Stimulated activated effector memory CD8-positive, alpha-beta T cell treated with anti-CD3 and anti-CD28 coated beads, Interleukin-12 subunit alpha, Interleukin-12 subunit beta, amount 100 ng/mL, for 72 hours (primary cell): ENCODE results near the gene ITPA.
A peak's percentile ranks its signal among the peaks of the same experiment; 100 is the strongest.
"Not testable (repeated sequence)": the region's sequence is repeated elsewhere in the genome, so short reads cannot be mapped to it uniquely, and the experiment has no call there.

Source experiments
- ATAC-seq: fragments of 150-1000 bp; cut with Tn5 transposase; 2 replicates; pipeline ENCODE4 v1.10.0; 2021
- DNase-seq, 2 donors: peaks; one replicate each; pipeline ENCODE4 v3.0.0; 2021 to 2022; ENCODE audit warnings: low spot score in 2 of 2
- H3K27ac Mint-ChIP-seq: one replicate; pipeline ENCODE4 v1.8.0; 2022; ENCODE audit warnings: mild to moderate bottlenecking, mixed read lengths
- H3K36me3 Mint-ChIP-seq: one replicate; pipeline ENCODE4 v1.8.0; 2022; ENCODE audit warnings: mild to moderate bottlenecking, mixed read lengths
- H3K4me1 Mint-ChIP-seq: one replicate; pipeline ENCODE4 v1.8.0; 2022; ENCODE audit warnings: mixed read lengths
- H3K4me3 Mint-ChIP-seq: one replicate; pipeline ENCODE4 v1.8.0; 2022; ENCODE audit warnings: mild to moderate bottlenecking, mixed read lengths
- H3K9me3 Mint-ChIP-seq: one replicate; pipeline ENCODE4 v1.8.0; 2022; ENCODE audit warnings: mixed read lengths

Gene ITPA

DNA sequence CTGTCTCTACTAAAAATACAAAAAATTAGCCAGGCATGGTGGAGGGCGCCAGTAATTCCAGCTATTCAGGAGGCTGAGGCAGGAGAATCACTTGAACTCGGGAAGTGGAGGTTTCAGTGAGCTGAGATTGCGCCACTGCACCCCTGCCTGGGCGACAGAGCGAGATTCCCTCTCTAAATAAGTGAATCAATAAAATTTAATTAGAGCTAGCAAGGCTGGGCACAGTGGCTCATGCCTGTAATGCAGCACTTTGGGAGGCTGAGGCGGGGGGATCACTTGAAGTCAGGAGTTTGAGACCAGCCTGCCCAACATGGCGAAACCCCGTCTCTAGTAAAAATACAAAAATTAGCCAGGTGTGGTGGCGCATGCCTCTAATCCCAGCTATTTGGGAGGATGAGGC is 21.4 kb upstream of the ITPA start:
- ATAC-seq = not testable (repeated sequence)

DNA sequence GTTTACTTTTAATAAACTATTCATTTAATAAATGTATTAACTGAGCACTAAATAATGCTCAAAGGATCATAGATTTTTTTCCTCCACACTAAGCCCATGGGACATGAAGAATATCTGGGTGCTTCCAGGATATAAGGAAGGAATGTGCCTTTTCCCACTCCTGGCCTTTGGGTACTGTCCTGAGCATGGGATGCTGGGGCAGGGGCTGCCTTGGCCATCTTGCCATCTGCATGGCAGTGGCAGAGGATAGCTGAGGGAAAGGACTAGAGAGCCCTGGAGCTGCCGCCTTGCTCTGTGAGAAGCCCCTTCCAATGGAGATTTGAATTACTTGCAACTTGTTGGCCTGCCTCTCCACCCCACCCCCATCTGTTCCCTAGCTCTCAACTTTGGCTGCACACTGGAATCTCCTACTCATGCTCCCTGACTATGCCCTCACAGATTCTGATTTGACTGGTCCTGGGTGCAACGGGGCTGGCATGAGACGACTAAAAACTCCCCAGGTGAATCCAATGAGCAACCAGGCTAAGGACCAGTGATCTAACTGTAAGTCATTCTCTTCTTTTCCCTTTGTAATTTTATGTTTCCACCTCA is 20.4 kb upstream of the ITPA start:
- Mint-ChIP-seq H3K27ac (peak overlapping the region; percentile 67), H3K9me3 (no peaks in the 10 kb centered on the region), H3K4me1 (peaks cover 5% of the 10 kb centered on the region), H3K4me3 (no peak overlapping the region), H3K36me3 (peaks cover 44% of the 10 kb centered on the region)
- no peak for ATAC-seq
- no peak for DNase-seq

More for the DNA sequence above, 21.4 kb upstream of the ITPA start:
- not testable (repeated sequence) for H3K4me1 Mint-ChIP-seq, H3K27ac Mint-ChIP-seq, H3K9me3 Mint-ChIP-seq, H3K4me3 Mint-ChIP-seq, DNase-seq
- H3K36me3 Mint-ChIP-seq = peaks cover 34% of the 10 kb centered on the region

DNA sequence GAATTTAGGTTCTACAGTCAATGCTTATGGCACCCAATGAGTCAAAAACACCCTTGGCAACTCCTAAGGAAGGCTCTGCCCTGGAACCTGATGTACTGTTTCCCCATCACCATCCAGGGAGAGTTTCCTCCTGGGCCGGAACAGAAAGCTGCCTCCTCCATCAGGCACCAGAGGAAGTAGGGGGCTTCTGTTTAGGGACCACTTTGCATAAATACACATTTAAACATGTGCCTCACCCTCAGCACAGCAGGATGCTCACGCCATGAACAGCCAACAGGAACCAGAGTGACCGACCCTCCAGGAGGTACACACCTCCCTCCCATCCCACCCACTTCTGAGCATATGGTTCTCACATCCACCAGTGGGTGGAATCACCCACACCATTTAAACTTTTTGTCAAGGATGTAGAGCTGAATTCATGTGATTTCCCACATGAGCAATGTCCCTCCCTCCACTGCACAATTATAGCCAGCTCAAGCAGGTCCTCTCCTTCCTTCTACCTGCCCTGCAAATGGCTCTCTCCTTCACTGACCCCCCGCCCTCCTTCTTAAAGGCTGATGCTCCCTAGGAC is 19.7 kb upstream of the ITPA start:
- Mint-ChIP-seq H3K4me3 (no peak overlapping the region), H3K4me1 (peaks cover 5% of the 10 kb centered on the region), H3K27ac (peak overlapping the region; percentile 67), H3K36me3 (peaks cover 51% of the 10 kb centered on the region), H3K9me3 (no peaks in the 10 kb centered on the region)
- DNase-seq = no peak
- no peak for ATAC-seq

DNA sequence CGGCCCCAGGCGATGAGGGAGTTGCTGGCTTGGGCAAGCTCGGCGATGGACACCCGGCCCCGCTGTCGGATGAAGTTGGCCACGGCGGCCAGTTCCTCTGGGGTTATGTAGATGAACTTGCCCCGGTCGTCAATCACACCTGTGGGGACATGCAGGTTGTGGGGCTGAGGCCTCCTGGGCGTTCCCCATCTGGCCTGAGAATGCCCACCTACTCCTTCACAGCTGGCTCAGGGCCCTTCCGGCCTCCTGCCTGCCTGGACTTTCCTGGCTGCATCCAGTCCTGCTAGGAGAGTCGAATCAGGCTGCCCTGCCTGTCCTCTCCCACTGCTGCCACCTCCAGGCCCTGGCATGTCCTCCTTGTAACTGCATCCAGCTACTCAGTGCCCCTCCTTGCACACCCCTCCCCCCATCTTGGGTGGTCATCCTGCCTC is 18.6 kb upstream of the ITPA start:
- Mint-ChIP-seq H3K4me1 (peaks cover 12% of the 10 kb centered on the region), H3K9me3 (no peaks in the 10 kb centered on the region), H3K27ac (no peak overlapping the region), H3K4me3 (no peak overlapping the region), H3K36me3 (peaks cover 62% of the 10 kb centered on the region)
- DNase-seq (no peak), ATAC-seq (no peak)

DNA sequence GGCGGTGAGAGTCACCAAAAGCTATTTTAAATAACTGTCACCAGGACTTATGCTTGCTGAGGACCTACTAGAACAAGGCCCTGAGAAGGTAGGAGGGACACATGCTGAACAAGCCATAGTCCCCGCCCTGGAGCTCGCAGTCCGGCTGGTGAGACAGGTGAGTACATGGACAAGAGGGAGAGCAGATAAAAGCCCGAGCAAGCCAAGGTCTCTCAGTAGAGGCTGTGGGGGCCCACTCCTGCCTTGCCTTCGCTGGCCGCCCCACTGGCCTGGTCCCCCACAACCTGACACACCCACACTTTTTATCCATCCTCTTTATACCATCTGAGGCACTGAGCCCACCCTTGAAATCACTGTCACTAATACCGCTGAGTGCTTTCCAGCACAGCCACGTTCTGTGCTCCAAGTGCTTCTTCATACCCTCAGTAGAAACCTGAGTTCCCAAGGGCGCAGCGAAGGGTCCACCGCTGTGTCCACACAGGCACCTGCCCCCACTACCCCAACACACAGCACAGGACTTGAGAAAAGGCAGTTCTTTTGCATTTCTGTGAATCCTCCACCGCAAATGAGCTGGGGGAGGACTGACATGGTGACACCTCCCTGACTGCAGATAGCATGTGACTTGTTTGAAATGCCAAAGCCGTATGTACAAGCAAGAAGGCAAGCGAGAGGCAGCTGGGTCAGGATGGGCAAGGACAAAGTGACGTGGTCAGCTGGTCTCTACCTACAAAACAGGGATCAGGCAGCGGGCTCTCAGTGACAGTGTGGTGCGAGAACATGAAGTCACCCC is 16.9 kb upstream of the ITPA start:
- ATAC-seq (no peak), DNase-seq (no peak)
- Mint-ChIP-seq H3K9me3 (no peaks in the 10 kb centered on the region), H3K4me3 (no peak overlapping the region), H3K4me1 (peaks cover 17% of the 10 kb centered on the region), H3K27ac (peak overlapping the region; percentile 3), H3K36me3 (peaks cover 79% of the 10 kb centered on the region)

DNA sequence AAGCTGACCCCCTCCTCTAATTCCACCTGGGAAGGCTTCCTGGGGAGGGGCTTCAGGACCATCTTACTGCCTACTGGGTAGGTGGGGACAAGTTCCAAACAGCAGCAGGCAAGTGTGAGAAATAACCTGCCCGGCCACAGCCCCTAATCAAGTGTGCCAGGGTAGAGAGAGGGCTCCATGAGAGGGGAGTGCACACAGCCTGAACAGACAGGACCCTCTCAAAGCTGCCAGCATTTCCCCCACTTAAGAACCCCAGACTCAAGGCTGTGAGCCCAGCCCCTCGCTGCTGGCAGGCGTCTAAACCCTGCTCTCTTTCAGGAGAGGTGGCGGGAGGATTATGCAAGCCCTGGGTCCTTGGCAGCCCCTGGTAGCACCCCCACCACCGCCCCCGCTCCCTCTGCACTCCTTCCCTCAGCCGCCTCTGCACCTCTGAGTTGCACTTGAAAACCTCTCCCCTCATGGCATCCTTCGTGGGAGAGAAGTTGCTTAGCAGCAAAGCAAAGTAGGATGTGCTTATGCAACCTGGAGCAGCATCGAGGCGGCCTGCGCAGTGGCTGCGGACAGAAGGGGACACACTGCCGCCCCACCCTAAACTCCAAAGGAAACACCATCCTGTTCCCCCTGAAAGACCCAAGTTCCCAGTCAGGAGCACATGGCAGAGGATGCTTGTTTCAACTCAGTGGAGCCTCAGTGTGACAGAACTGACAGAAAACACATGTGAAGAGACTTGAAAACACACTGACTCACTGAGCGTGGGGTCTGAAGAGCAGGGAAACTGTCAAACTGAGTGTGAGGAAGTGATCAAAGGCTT is 15.3 kb upstream of the ITPA start:
- Mint-ChIP-seq H3K27ac (no peak overlapping the region), H3K4me3 (no peak overlapping the region), H3K36me3 (peaks cover 88% of the 10 kb centered on the region), H3K9me3 (no peaks in the 10 kb centered on the region), H3K4me1 (peaks cover 17% of the 10 kb centered on the region)
- DNase-seq (no peak), ATAC-seq (no peak)

DNA sequence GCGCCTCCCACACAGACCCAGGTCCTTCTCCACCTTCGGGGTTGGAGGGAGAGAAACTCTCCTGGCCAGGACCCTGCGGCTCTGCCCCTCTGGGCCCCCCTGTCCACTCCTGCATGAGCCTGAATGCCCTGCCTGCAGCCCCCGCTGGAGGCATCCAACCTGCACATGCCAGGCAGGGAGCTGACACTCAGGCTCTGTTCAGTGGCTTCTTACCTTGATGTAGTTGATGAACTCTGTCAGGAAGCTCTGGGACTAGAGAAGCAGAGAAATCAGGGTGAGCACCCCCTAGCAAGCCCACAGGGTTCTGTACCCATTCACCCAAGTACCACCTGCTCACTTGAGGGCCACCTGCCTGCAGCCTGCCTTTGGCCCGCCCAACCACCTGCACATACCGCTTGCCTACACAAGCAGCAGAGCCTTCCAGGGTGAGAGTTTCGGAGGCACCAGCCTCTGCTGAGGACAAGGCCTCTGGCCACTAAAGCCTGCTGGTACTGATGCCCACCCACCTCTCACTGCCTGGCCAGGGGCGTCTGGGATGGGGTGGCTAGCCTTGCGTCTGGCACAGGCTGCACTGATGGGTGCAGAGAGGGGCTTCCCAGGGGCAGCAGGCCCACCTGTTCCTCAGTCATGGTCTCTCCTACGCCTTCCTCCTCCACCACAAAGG is 14.5 kb upstream of the ITPA start:
- no peak overlapping the region for H3K4me3 Mint-ChIP-seq
- ATAC-seq (no peak), DNase-seq (no peak)
- H3K36me3 Mint-ChIP-seq = peaks cover 95% of the 10 kb centered on the region
- H3K4me1 Mint-ChIP-seq = peaks cover 21% of the 10 kb centered on the region
- peak overlapping the region; percentile 50 for H3K27ac Mint-ChIP-seq
- no peaks in the 10 kb centered on the region for H3K9me3 Mint-ChIP-seq

DNA sequence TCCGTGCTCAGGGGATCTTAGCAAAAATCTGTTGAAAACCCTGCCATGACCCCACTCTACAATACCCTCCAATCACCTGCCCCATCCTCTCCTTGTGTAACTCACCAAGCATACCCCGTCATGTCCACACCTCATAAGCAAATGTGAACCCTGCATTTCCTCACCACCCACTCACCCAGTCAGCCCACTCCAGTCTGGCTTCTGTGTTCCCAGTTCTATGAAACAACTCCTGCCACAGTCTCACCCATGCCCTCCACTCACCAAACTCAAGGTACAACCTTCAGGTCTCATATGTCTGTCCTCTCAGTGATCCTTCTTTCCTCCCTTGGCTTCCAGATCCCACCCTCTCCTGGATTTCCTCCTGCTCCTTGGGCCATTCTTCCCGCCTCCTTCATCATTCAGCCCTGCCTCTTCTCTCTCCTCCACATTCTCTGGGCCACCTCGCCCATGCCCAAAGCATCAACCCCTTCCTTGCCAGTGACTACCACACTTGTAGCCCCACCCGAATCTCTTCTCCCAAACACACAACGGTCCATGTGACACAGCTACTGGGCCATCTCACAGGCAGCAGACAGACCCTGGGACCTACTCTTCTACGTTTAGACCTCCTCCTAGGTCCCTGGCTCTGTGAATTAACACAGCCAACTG is 13.6 kb upstream of the ITPA start:
- DNase-seq = no peak
- peaks cover 23% of the 10 kb centered on the region for H3K4me1 Mint-ChIP-seq
- ATAC-seq = no peak
- peak overlapping the region; percentile 50 for H3K27ac Mint-ChIP-seq
- H3K36me3 Mint-ChIP-seq = peaks cover 99% of the 10 kb centered on the region
- no peaks in the 10 kb centered on the region for H3K9me3 Mint-ChIP-seq
- H3K4me3 Mint-ChIP-seq = no peak overlapping the region

DNA sequence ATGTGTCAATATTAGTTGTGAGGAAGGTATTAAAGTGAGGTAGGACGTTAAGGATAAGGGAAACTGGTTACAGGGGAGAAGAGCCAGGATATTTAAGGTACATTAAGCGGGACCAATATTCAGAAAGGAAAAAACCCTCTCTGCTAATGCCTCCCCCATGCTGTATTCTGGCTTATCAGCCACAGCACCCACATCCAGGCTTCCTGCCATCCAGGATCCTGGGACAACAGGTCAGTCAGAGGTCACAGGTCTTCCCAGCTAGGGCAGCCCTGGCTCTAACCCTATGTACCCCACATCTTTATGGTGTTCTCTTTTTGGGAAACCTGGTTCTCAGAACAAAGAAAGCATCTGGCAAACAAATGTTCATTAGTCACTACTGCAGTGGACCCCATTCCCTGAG is 10.1 kb upstream of the ITPA start:
- Mint-ChIP-seq H3K4me3 (no peak overlapping the region), H3K36me3 (peaks cover 95% of the 10 kb centered on the region), H3K4me1 (peaks cover 28% of the 10 kb centered on the region), H3K9me3 (no peaks in the 10 kb centered on the region), H3K27ac (no peak overlapping the region)
- ATAC-seq = no peak
- DNase-seq = no peak

DNA sequence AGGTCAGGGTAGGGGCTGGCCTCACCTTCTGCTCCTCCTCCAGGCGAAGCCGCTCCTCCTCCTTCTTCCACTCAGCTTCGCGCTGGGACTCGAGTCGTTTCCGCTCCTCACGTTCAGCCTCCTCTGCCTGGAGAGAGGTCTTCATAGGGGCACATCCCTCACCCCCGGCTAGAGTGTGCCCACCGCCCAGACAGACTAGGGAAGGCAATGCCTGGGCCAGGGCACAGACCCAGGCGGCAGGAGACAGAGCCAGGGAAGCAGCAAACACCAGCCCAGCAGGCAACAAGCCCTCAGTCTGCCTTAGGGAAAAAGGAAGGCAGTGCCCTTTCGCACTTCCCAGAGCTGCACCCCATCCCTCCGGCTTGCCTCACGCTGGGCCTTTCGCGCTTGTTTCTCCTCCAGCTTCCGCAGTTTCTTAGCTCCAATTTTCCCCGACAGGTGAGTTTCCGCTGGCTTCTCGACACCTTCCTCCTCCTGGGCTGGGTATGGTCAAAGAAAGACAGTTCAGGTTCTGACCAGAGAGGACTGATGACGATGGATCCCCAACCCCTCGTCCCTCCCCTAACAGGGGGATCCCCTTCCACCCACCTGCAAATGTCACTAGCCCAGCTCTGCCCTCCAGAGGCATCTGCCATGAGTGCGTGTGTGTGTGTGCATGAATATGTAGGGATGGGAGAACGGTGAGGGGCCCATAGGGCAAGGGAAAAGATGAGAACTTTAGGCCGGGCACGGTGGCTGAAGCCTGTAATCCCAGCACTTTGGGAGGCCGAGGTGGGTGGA is 9.1 kb upstream of the ITPA start:
- no peak for ATAC-seq
- DNase-seq = no peak
- no peak overlapping the region for H3K27ac Mint-ChIP-seq
- no peaks in the 10 kb centered on the region for H3K9me3 Mint-ChIP-seq
- H3K4me1 Mint-ChIP-seq = peaks cover 34% of the 10 kb centered on the region
- H3K4me3 Mint-ChIP-seq = no peak overlapping the region
- peaks cover 92% of the 10 kb centered on the region for H3K36me3 Mint-ChIP-seq

DNA sequence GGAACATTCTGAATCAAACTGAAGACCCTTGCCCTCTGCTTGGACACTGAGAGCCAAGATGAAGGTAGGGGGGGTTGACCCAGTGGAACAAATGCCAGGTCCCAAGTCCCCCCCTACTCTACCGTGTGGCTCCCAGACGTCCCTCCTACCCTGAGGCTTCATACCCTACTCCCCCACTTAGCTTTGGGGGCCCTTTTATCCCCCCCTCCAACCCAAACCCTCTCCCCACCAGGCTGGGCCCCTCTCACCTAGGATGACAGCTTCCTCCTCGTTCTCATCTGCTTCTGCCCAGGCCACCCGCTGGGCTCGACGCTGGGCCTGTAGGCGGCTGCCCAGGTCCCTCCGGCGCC is 6.4 kb upstream of the ITPA start:
- ATAC-seq = no peak
- H3K36me3 Mint-ChIP-seq = peaks cover 64% of the 10 kb centered on the region
- no peak for DNase-seq
- H3K4me3 Mint-ChIP-seq = peak overlapping the region; percentile 99
- H3K4me1 Mint-ChIP-seq = peaks cover 23% of the 10 kb centered on the region
- H3K9me3 Mint-ChIP-seq = no peaks in the 10 kb centered on the region
- H3K27ac Mint-ChIP-seq = peak overlapping the region; percentile 99

DNA sequence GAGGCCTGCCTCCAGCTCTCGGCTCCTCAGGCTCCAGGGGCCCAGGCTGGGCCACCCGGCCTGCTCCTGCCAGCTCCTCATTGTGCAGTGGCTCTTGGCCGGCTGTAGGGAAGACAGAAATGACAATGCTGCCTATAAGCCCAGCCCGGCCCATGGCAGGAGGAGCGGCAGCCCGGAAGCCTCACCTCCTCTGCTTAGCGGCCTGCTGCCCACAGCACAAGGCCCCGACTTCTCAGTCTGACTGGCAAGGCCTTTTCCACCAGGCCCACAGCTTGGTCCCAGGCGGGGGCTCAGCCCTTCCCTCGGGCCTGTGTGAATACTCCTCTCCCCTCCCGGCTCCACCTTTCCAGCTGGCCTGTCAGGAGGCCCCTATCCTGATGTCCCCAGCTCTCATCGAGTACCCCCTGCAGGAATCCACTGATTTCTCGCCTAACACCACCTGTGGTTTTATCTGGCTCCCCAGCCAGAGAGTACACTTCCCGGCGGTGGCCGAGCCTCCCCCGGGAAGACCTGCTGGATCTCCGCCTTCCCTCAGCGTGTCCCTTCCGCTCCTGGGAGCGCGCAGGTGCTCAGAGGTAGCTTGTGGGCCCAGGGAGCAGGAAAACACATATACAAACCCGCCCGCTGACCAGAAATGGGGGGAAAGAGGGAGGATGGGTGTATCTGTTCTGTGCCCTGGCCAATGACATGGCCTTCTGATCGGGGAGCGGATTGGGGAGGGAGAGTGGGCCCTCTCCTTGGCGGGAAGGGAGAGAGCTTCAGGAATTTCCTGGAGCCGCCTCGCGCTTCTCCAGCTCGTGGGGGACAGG is 5.8 kb upstream of the ITPA start:
- Mint-ChIP-seq H3K36me3 (peaks cover 60% of the 10 kb centered on the region), H3K27ac (peak overlapping the region; percentile 99), H3K9me3 (no peaks in the 10 kb centered on the region), H3K4me1 (peaks cover 26% of the 10 kb centered on the region), H3K4me3 (peak overlapping the region; percentile 99)
- ATAC-seq = peak; percentile 83
- DNase-seq = peak; percentile 41 to 84

DNA sequence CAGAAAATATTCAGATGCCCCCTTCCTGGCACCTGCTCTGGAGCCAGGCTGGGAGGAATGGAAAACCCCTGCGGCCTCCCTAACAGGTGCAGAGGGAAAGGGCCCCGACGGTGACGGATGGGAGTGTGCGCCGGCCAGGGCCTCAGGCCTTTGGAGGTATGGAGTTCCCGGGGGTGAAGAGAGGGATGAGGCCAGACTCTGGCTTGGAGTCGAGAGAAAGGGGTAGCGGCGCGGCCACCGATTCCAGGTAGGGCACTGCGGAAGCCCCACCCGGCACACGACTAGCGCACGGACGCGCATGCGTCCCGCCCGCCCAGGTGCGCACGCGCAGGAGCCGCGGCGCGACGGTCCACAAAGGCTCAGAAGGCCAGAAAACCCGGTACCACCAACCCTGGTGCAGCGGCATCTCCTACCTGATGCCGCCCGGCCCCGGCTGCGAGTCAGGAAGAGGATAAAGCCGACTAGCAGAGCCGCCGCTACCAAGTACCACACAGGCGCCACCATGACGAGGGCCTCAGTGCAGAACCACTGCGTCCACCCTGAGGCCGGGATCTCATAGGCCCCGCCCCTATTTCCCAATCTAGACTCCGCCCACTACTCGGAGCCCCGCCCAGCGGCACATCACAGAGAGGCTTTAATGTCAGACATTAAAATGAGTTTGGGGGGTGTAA is 5.0 kb upstream of the ITPA start, which contains the start of gene DDRGK1:
Gene DDRGK1 (minus strand): TSS at position 559 of the 671 bp plus-strand sequence. CDS start 55 bp downstream, at position 504.
- Mint-ChIP-seq H3K4me3 (peak within 1 kb of the TSS; percentile 99), H3K27ac (peak within 1 kb of the TSS; percentile 99), H3K4me1 (peaks cover 33% of the 10 kb centered on the region), H3K36me3 (peaks cover 56% of the 10 kb centered on the region), H3K9me3 (no peaks in the 10 kb centered on the region)
- DNase-seq (peak; percentile 90 to 98), ATAC-seq (peak; percentile 84)
